ENCODE results near the gene CTCFL.

The CTCFL gene

DNA sequence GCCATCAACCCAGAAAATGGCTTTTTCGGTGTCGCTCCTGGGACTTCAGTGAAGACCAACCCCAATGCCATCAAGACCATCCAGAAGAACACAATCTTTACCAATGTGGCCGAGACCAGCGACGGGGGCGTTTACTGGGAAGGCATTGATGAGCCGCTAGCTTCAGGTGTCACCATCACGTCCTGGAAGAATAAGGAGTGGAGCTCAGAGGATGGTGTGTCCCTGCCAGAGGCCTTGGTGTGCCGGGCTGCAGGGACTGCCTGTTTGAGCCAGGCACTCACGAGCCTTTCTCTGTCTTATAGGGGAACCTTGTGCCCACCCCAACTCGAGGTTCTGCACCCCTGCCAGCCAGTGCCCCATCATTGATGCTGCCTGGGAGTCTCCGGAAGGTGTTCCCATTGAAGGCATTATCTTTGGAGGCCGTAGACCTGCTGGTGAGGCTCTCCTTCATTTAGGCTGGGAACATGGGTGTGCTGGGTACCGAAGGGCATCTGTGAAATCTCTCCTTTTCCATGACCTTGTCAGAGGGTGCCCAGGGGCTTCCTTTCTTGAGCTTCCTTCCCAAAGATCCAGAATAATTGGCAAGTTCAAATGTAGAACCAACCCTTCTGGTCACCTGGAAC is 39.4 kb upstream of the CTCFL start:
- no peak for TF ChIP-seq POLR2AphosphoS5 (IDR thresholded peaks at IDR 0.05; ENCODE audit: low read depth, low read length)
- no peak for TF ChIP-seq FOXP2 (optimal IDR thresholded peaks at IDR 0.05; ENCODE audit: borderline replicate concordance, extremely low read depth, extremely low read length, insufficient read depth)
- no peak for TF ChIP-seq TAF1 (IDR thresholded peaks at IDR 0.05; ENCODE audit: borderline replicate concordance, insufficient read depth, low read length)
- no peak for TF ChIP-seq SIN3A (IDR thresholded peaks at IDR 0.05; ENCODE audit: borderline replicate concordance, insufficient read depth, low read length)
- TF ChIP-seq, protein P1, sequence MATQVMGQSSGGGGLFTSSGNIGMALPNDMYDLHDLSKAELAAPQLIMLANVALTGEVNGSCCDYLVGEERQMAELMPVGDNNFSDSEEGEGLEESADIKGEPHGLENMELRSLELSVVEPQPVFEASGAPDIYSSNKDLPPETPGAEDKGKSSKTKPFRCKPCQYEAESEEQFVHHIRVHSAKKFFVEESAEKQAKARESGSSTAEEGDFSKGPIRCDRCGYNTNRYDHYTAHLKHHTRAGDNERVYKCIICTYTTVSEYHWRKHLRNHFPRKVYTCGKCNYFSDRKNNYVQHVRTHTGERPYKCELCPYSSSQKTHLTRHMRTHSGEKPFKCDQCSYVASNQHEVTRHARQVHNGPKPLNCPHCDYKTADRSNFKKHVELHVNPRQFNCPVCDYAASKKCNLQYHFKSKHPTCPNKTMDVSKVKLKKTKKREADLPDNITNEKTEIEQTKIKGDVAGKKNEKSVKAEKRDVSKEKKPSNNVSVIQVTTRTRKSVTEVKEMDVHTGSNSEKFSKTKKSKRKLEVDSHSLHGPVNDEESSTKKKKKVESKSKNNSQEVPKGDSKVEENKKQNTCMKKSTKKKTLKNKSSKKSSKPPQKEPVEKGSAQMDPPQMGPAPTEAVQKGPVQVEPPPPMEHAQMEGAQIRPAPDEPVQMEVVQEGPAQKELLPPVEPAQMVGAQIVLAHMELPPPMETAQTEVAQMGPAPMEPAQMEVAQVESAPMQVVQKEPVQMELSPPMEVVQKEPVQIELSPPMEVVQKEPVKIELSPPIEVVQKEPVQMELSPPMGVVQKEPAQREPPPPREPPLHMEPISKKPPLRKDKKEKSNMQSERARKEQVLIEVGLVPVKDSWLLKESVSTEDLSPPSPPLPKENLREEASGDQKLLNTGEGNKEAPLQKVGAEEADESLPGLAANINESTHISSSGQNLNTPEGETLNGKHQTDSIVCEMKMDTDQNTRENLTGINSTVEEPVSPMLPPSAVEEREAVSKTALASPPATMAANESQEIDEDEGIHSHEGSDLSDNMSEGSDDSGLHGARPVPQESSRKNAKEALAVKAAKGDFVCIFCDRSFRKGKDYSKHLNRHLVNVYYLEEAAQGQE (IDR thresholded peaks at IDR 0.05; ENCODE audit: insufficient read depth in 1 of 2, low read depth in 2 of 2, low read length in 2 of 2): no peak

DNA sequence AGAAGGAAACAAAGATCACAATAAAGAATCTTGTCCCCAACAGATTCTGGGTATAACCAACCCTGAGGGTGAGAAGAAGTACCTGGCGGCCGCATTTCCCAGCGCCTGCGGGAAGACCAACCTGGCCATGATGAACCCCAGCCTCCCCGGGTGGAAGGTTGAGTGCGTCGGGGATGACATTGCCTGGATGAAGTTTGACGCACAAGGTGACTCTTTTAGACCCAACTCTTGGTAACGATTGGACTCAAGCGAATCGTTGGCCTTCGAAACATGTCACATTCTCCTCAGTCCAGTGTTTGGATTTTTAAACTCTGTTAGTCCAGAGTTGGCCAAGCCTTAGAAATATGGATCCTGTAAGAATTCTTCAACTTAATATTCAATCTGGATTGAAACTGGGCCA is 38.6 kb upstream of the CTCFL start:
- no peak for TF ChIP-seq TAF1 (IDR thresholded peaks at IDR 0.05; ENCODE audit: borderline replicate concordance, insufficient read depth, low read length)
- TF ChIP-seq POLR2AphosphoS5 (IDR thresholded peaks at IDR 0.05; ENCODE audit: low read depth, low read length): no peak
- no peak for TF ChIP-seq FOXP2 (optimal IDR thresholded peaks at IDR 0.05; ENCODE audit: borderline replicate concordance, extremely low read depth, extremely low read length, insufficient read depth)

DNA sequence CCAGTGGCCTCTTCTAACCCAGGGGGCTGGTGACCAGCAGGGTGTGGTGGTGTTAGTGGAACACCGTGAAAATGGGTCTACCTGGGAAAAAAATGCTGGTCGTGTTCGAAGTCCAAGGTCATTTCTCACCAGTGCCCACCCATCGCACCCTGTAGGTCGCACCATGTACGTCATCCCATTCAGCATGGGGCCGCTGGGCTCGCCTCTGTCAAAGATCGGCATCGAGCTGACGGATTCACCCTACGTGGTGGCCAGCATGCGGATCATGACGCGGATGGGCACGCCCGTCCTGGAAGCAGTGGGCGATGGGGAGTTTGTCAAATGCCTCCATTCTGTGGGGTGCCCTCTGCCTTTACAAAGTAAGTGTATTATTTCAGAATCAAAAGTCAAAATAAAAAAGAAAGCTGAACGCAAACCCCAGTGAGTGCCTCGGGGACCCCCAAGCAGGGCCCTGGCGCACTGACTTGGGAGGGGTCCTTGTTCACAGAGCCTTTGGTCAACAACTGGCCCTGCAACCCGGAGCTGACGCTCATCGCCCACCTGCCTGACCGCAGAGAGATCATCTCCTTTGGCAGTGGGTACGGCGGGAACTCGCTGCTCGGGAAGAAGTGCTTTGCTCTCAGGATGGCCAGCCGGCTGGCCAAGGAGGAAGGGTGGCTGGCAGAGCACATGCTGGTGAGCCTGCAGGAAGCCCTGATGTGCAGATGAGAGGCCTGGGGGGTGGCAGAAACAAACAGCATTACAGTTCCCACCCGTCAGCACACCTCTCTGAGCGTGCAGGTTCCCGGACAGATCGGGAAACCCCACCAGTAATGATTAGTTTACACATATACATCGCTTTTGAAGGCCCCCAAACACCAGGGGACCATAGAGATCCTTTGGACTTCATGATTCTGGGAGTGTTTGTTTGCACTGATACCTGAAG is 37.9 kb upstream of the CTCFL start:
- TF ChIP-seq POLR2AphosphoS5 (IDR thresholded peaks at IDR 0.05; ENCODE audit: low read depth, low read length) (no peak), TAF1 (IDR thresholded peaks at IDR 0.05; ENCODE audit: borderline replicate concordance, insufficient read depth, low read length) (no peak), FOXP2 (optimal IDR thresholded peaks at IDR 0.05; ENCODE audit: borderline replicate concordance, extremely low read depth, extremely low read length, insufficient read depth) (no peak), SIN3A (IDR thresholded peaks at IDR 0.05; ENCODE audit: borderline replicate concordance, insufficient read depth, low read length) (no peak)
- TF ChIP-seq, protein P1 (IDR thresholded peaks at IDR 0.05; ENCODE audit: insufficient read depth in 1 of 2, low read depth in 2 of 2, low read length in 2 of 2): no peak

DNA sequence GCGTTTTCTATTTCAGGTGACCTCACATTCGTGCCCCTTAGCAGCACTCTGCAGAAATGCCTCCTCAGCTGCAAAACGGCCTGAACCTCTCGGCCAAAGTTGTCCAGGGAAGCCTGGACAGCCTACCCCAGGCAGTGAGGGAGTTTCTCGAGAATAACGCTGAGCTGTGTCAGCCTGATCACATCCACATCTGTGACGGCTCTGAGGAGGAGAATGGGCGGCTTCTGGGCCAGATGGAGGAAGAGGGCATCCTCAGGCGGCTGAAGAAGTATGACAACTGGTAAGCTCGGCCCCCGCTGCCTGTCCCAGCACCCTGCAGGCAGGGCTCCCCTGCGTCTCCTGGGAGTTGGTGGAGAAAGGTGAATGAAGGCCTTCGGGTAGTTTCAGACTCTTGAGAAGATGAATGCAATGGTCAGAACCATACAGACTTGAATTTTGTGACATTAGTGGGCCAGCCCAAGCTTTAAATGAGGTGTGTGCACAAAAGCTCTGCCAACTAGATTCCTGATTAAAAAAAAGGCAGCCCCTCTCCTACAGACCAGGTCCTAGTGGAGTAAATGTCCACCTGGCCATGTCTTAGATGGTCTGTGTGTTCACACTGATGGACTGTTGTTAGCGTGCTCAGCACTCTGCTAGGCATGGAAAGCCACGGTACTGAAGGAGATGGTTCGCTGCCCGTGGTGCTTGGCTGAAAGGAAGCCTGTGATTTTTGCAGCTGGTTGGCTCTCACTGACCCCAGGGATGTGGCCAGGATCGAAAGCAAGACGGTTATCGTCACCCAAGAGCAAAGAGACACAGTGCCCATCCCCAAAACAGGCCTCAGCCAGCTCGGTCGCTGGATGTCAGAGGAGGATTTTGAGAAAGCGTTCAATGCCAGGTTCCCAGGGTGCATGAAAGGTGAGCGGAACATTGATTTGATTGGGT is 36.7 kb upstream of the CTCFL start:
- TF ChIP-seq FOXP2 (optimal IDR thresholded peaks at IDR 0.05; ENCODE audit: borderline replicate concordance, extremely low read depth, extremely low read length, insufficient read depth): no peak
- no peak for TF ChIP-seq POLR2AphosphoS5 (IDR thresholded peaks at IDR 0.05; ENCODE audit: low read depth, low read length)
- no peak for TF ChIP-seq SIN3A (IDR thresholded peaks at IDR 0.05; ENCODE audit: borderline replicate concordance, insufficient read depth, low read length)
- TF ChIP-seq, protein P1 (IDR thresholded peaks at IDR 0.05; ENCODE audit: insufficient read depth in 1 of 2, low read depth in 2 of 2, low read length in 2 of 2): no peak
- no peak for TF ChIP-seq TAF1 (IDR thresholded peaks at IDR 0.05; ENCODE audit: borderline replicate concordance, insufficient read depth, low read length)

Data from PFSK-1 (cell line).